Ovary (tissue), 3 donors: Measurements from ENCODE around the gene PDP2.

Source experiments
- POLR2A ChIP-seq: fragments of 450-650 bp; IDR thresholded peaks from one replicate; pipeline ENCODE4 v1.6.1; 2017; ENCODE audit warnings: antibody characterized with exemption, mild to moderate bottlenecking, moderate library complexity
- TF ChIP-seq, protein P1 (sequence below), 3 donors: fragments of 450-650 bp in 2 of 3; fragments of 200-600 bp in 1 of 3; IDR thresholded peaks; one replicate each; pipeline versions ENCODE4 v1.5.1 to v1.8.0; 2016 to 2022; ENCODE audit warnings: antibody characterized with exemption in 3 of 3, mild to moderate bottlenecking in 1 of 3
- donor health status: DM: no; HTN: no; CAD: no.

DNA sequence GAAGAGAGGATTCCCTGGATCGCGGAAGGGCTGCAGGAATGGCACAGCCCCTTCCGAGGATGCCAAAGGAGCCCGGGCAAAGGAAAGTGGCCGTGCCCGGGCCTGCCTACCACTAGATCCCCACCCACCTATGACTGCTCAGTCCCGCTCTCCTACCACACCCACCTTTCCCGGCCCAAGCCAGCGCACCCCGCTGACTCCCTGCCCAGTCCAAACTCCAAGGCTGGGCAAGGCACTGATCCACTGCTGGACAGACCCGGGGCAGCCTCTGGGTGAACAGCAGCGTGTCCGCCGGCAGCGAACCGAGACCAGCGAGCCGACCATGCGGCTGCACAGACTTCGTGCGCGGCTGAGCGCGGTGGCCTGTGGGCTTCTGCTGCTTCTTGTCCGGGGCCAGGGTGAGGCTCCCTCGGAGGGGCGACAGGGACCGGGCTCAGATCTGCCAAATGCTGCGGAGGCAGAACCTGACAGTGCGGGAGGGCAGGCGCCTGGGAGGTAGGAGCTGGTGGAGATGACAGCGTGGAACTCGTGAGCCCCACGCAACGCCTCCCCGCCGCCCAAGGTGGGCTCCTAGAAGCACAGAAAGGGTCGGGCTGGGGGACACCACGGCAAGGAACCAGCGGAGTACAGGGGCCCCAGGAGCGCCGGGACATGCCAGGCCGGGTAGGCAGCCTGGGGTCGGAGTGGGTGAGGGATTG, 55.1 kb downstream of the PDP2 start, which contains the start of gene CES2:
- TF ChIP-seq, protein P1, sequence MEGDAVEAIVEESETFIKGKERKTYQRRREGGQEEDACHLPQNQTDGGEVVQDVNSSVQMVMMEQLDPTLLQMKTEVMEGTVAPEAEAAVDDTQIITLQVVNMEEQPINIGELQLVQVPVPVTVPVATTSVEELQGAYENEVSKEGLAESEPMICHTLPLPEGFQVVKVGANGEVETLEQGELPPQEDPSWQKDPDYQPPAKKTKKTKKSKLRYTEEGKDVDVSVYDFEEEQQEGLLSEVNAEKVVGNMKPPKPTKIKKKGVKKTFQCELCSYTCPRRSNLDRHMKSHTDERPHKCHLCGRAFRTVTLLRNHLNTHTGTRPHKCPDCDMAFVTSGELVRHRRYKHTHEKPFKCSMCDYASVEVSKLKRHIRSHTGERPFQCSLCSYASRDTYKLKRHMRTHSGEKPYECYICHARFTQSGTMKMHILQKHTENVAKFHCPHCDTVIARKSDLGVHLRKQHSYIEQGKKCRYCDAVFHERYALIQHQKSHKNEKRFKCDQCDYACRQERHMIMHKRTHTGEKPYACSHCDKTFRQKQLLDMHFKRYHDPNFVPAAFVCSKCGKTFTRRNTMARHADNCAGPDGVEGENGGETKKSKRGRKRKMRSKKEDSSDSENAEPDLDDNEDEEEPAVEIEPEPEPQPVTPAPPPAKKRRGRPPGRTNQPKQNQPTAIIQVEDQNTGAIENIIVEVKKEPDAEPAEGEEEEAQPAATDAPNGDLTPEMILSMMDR (IDR thresholded peaks at IDR 0.05) = no peak
- TF ChIP-seq POLR2A = no peak
